DND-41 (cell line): ENCODE data around the gene SUPT6H.

Experiments
- ATAC-seq: fragments of 200-7000 bp; cut with Tn5 transposase; 3 replicates; pipeline ENCODE4 v1.9.1; 2021; ENCODE audit warnings: low read depth; ENCODE audit not compliant: insufficient read depth
- DNase-seq: peaks from one replicate; pipeline ENCODE4 v3.0.0-alpha.2; 2020
- H2AFZ ChIP-seq: 2 replicates; pipeline ENCODE4 v1.6.0; 2012; ENCODE audit warnings: low read depth, low read length
- H3K27ac ChIP-seq: 2 replicates; pipeline ENCODE4 v1.5.1; 2012; ENCODE audit warnings: low read length, inconsistent platforms
- H3K27me3 ChIP-seq: fragments of 200-600 bp; sonication (generic); 2 replicates; pipeline ENCODE4 v1.6.0; 2012; ENCODE audit warnings: low read length, mild to moderate bottlenecking, inconsistent platforms; ENCODE audit not compliant: insufficient read depth, poor library complexity
- H3K36me3 ChIP-seq: 2 replicates; pipeline ENCODE4 v1.5.1; 2012; ENCODE audit warnings: low read length, inconsistent platforms; ENCODE audit not compliant: insufficient read depth
- H3K4me1 ChIP-seq: 2 replicates; pipeline ENCODE4 v1.5.1; 2012; ENCODE audit warnings: mild to moderate bottlenecking, low read length; ENCODE audit not compliant: insufficient read depth
- H3K4me2 ChIP-seq: 2 replicates; pipeline ENCODE4 v1.6.0; 2012; ENCODE audit warnings: mild to moderate bottlenecking, moderate library complexity, low read length, inconsistent platforms; ENCODE audit not compliant: insufficient read depth
- H3K4me3 ChIP-seq, 2 experiments: fragments of 200-600 bp in 1 of 2; shearing (Covaris generic) in 1 of 2; 2 replicates each; pipeline ENCODE4 v1.5.1; 2012 to 2016; ENCODE audit warnings: inconsistent platforms in 2 of 2, low read length in 2 of 2, mild to moderate bottlenecking in 2 of 2, low read depth in 1 of 2, moderate library complexity in 1 of 2
- H3K79me2 ChIP-seq: 2 replicates; pipeline ENCODE4 v1.6.0; 2012; ENCODE audit warnings: low read length, inconsistent platforms; ENCODE audit not compliant: insufficient read depth
- H3K9ac ChIP-seq: 2 replicates; pipeline ENCODE4 v1.6.0; 2012; ENCODE audit warnings: low read depth, mild to moderate bottlenecking, inconsistent platforms, low read length, moderate library complexity
- H3K9me3 ChIP-seq: 2 replicates; pipeline ENCODE4 v1.5.1; 2012; ENCODE audit warnings: low read length, moderate library complexity, mild to moderate bottlenecking, inconsistent platforms; ENCODE audit not compliant: insufficient read depth, severe bottlenecking
- H4K20me1 ChIP-seq: 2 replicates; pipeline ENCODE4 v1.6.0; 2012; ENCODE audit warnings: low read length; ENCODE audit not compliant: insufficient read depth
- EZH2 ChIP-seq: IDR thresholded peaks from 3 replicates; pipeline ENCODE4 v1.6.1; 2012; ENCODE audit warnings: borderline replicate concordance, low read depth, mild to moderate bottlenecking, moderate library complexity, low read length, inconsistent platforms; ENCODE audit not compliant: severe bottlenecking
- TF ChIP-seq, protein P1 (sequence below): IDR thresholded peaks from 2 replicates; pipeline ENCODE4 v1.5.1; 2012; ENCODE audit warnings: borderline replicate concordance, low read length, moderate library complexity, mild to moderate bottlenecking; ENCODE audit not compliant: poor library complexity, severe bottlenecking; ENCODE audit errors: extremely low read depth

The SUPT6H gene

DNA sequence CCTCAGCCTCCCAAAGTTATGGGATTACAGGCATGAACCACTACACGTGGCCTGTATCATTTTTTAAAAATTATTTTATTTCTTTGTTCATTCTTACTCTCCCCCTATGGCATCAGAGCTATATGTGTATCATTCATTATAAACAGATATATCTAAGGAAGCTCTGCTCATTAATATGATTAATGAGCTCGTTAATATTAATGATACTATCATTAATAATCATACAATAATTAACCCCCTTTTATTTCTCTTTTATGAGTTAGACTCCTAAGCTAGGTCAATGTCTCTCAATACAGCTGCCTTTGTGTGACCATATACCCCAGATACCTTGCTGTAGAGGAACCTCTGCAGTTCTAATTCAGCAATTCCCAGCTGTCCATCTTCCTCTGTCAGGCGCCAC, 43.5 kb upstream of the SUPT6H start:
- Histone ChIP-seq H3K27me3 (no peaks in the 10 kb centered on the region), H4K20me1 (peaks cover 5% of the 10 kb centered on the region; the same call in 1 of the 2 replicates), H3K4me3 (no peak overlapping the region), H3K9ac (no peak overlapping the region), H3K27ac (no peak overlapping the region), H3K79me2 (no peaks in the 10 kb centered on the region), H2AFZ (no peak overlapping the region), H3K36me3 (peaks cover 98% of the 10 kb centered on the region), H3K4me1 (no peaks in the 10 kb centered on the region), H3K4me2 (no peak overlapping the region), H3K9me3 (no peaks in the 10 kb centered on the region)
- ATAC-seq (no peak), DNase-seq (no peak)
- TF ChIP-seq, protein P1, sequence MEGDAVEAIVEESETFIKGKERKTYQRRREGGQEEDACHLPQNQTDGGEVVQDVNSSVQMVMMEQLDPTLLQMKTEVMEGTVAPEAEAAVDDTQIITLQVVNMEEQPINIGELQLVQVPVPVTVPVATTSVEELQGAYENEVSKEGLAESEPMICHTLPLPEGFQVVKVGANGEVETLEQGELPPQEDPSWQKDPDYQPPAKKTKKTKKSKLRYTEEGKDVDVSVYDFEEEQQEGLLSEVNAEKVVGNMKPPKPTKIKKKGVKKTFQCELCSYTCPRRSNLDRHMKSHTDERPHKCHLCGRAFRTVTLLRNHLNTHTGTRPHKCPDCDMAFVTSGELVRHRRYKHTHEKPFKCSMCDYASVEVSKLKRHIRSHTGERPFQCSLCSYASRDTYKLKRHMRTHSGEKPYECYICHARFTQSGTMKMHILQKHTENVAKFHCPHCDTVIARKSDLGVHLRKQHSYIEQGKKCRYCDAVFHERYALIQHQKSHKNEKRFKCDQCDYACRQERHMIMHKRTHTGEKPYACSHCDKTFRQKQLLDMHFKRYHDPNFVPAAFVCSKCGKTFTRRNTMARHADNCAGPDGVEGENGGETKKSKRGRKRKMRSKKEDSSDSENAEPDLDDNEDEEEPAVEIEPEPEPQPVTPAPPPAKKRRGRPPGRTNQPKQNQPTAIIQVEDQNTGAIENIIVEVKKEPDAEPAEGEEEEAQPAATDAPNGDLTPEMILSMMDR, result no peak
- TF ChIP-seq EZH2, result no peak

DNA sequence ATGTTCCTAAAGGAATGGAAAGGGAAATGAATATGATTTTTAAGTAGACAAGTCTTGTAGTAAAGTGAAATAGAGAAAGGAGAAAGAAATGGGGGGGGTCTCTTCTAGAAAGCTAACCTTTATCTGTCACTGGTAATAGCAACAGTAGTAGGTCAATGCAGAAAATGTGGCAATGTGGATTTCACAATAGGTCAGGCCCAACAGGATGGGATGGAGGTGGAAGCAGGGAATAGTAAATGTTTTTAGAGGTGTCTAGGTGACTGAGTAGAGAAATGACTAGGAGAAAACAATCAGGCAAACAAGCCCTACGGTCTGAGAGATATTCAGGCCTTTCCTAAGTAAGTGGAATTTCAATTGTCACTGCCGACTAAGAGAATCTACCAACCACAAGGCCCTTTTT, 42.0 kb upstream of the SUPT6H start:
- no peaks in the 10 kb centered on the region for H3K4me1 ChIP-seq
- H4K20me1 ChIP-seq, result no peaks in the 10 kb centered on the region
- H3K27ac ChIP-seq, result no peak overlapping the region
- H3K9ac ChIP-seq, result no peak overlapping the region
- no peaks in the 10 kb centered on the region for H3K9me3 ChIP-seq
- H3K27me3 ChIP-seq, result no peaks in the 10 kb centered on the region
- TF ChIP-seq, protein P1, result no peak
- no peak for TF ChIP-seq EZH2
- H3K36me3 ChIP-seq, result peaks cover 99% of the 10 kb centered on the region
- no peak overlapping the region for H2AFZ ChIP-seq
- no peak overlapping the region for H3K4me2 ChIP-seq
- H3K79me2 ChIP-seq, result no peaks in the 10 kb centered on the region
- DNase-seq, result no peak
- ATAC-seq, result no peak
- H3K4me3 ChIP-seq, result no peak overlapping the region

- no peaks in the 10 kb centered on the region for H4K20me1 ChIP-seq
- H3K9me3 ChIP-seq, result no peaks in the 10 kb centered on the region
- no peak overlapping the region for H3K4me3 ChIP-seq
- H3K27ac ChIP-seq, result no peak overlapping the region
- no peaks in the 10 kb centered on the region for H3K4me1 ChIP-seq
- TF ChIP-seq, protein P1, result no peak
- no peak for TF ChIP-seq EZH2
- no peak overlapping the region for H3K9ac ChIP-seq
- no peak overlapping the region for H3K4me2 ChIP-seq
- H3K79me2 ChIP-seq, result no peaks in the 10 kb centered on the region
- no peaks in the 10 kb centered on the region for H3K27me3 ChIP-seq
- no peak for DNase-seq
- peaks cover 96% of the 10 kb centered on the region for H3K36me3 ChIP-seq
- no peak overlapping the region for H2AFZ ChIP-seq
- no peak for ATAC-seq
Observed at GRCh38 chr17:28622186-28622585, 39.8 kb upstream of the SUPT6H start.

DNA sequence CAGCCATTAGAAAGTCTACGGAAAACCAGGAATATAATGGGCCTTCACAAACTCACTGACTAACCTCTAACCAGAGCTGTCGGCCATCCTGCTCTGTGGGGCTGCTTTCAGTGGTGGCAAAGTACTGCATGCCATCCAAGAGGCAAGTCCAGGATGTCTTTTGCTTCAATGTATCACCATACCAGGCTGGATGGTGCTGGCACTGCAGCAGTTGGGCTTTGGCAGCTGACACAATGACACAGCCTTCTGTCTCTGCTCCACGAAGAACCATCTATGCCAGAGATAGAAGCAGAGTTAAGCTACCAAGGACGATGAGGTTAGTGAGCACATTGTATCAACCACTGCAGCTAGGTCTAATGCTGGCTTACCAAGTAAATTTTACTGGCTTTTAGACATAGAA, 38.3 kb upstream of the SUPT6H start:
- Histone ChIP-seq H3K9me3 (no peaks in the 10 kb centered on the region), H3K27me3 (no peaks in the 10 kb centered on the region), H3K4me3 (no peak overlapping the region), H3K4me1 (no peaks in the 10 kb centered on the region), H2AFZ (no peak overlapping the region), H3K4me2 (no peak overlapping the region), H4K20me1 (no peaks in the 10 kb centered on the region), H3K36me3 (peaks cover 93% of the 10 kb centered on the region), H3K27ac (no peak overlapping the region), H3K9ac (no peak overlapping the region), H3K79me2 (no peaks in the 10 kb centered on the region)
- DNase-seq (no peak), ATAC-seq (no peak)
- TF ChIP-seq, protein P1, result no peak
- no peak for TF ChIP-seq EZH2
